Pancreas (tissue), 10 donors: ENCODE measurements around the gene WNT11. TPM values are rescaled to one million over a fixed set of nuclear protein-coding genes. Genes with fewer than 3 reads are reported as not detected.
"Not testable (repeated sequence)": the region's sequence is repeated elsewhere in the genome, so short reads cannot be mapped to it uniquely, and the experiment has no call there.

ENCODE experiments used
- ATAC-seq, 4 donors: fragments of 200-7000 bp; cut with Tn5 transposase; one replicate each; pipeline versions ENCODE4 v1.8.0 to v1.9.1; 2020; ENCODE audit warnings: mild to moderate bottlenecking in 4 of 4, moderate library complexity in 4 of 4
- DNase-seq, 6 donors: peaks; one replicate each; pipeline ENCODE4 v3.0.0-alpha.2; 2020
- FAIRE-seq: peaks from 2 replicates; lab custom pipeline; 2012; peaks lifted over from hg19 to GRCh38; lab: Jason Lieb, UNC
- H3K27ac ChIP-seq, 4 donors: fragments of 200-600 bp; sonication (generic); 1 replicate in 3 of 4; 2 replicates in 1 of 4; pipeline versions ENCODE4 v1.5.0 to v1.8.0; 2020
- H3K27me3 ChIP-seq, 4 donors: fragments of 200-600 bp; one replicate each; pipeline ENCODE4 v1.8.0; 2021
- H3K36me3 ChIP-seq, 3 donors: fragments of 200-600 bp; sonication (generic) in 1 of 3; one replicate each; pipeline versions ENCODE4 v1.5.0 to v1.8.0; 2020 to 2021
- H3K4me1 ChIP-seq, 3 donors: fragments of 200-600 bp; one replicate each; pipeline ENCODE4 v1.8.0; 2021
- H3K4me3 ChIP-seq, 4 donors: fragments of 200-600 bp; sonication (generic) in 2 of 4; one replicate each; pipeline versions ENCODE4 v1.5.0 to v1.8.0; 2020 to 2021
- H3K9me3 ChIP-seq, 4 donors: fragments of 200-600 bp; one replicate each; pipeline ENCODE4 v1.8.0; 2021
- WGBS, 2 donors: extraction: QIAGEN DNeasy Blood & Tissue Kit; methylation state at CpG; one replicate each; pipeline ENCODE4 v1.1.7; 2013; 5-methylcytosine and 5-hydroxymethylcytosine counted together
- intact Hi-C, 3 donors: fragments of 100-400 bp; cut with DNase I; formaldehyde crosslinking; loops; one replicate each; pipeline versions ENCODE4 v1.11.1 to v1.14.2; 2022
- polyA plus RNA-seq, 2 donors: library from polyadenylated mRNA; stranded (reverse); fragments of 200-250 nt; gene quantifications; one replicate each; pipeline ENCODE4 v1.2.3, GENCODE V29; 2013
- total RNA-seq, 6 donors: library from RNA; stranded (reverse); fragmentation: NEBNext Ultra II Directional in 4 of 6; extraction: Animal tissue kit (Norgen Biotek cat#: 25700) in 4 of 6; gene quantifications; one replicate each; pipeline versions ENCODE4 v1.2.1 to v1.2.4, GENCODE V29; 2021 to 2023
- TF ChIP-seq, protein P1 (sequence below), 4 donors: fragments of 200-600 bp; sonication (generic) in 3 of 4; IDR thresholded peaks; one replicate each; pipeline versions ENCODE4 v1.5.0 to v1.8.0; 2021; ENCODE audit warnings: antibody characterized with exemption in 4 of 4
- donor health status: healthy with polysubstance abuse.
- donor health status: DM: no; HTN: no; CAD: no; lungs with moderate emphysema.
- donor health status: DM: no; HTN: no; CAD: no.
- donor health status: control.
- donor health status: control.
- donor health status: Bipolar disorder and iron deficiency.
- donor health status: DM: yes; HTN: yes; CAD: no.
- donor health status: DM: no; HTN: no; CAD: no.
- donor health status: DM: no; HTN: no; CAD: no.
- donor health status: DM: yes; HTN: yes; CAD: no.

Gene WNT11
- total and polyA plus RNA-seq, 8 donors = 2.6 to 30.5 (median 6.2) TPM

DNA sequence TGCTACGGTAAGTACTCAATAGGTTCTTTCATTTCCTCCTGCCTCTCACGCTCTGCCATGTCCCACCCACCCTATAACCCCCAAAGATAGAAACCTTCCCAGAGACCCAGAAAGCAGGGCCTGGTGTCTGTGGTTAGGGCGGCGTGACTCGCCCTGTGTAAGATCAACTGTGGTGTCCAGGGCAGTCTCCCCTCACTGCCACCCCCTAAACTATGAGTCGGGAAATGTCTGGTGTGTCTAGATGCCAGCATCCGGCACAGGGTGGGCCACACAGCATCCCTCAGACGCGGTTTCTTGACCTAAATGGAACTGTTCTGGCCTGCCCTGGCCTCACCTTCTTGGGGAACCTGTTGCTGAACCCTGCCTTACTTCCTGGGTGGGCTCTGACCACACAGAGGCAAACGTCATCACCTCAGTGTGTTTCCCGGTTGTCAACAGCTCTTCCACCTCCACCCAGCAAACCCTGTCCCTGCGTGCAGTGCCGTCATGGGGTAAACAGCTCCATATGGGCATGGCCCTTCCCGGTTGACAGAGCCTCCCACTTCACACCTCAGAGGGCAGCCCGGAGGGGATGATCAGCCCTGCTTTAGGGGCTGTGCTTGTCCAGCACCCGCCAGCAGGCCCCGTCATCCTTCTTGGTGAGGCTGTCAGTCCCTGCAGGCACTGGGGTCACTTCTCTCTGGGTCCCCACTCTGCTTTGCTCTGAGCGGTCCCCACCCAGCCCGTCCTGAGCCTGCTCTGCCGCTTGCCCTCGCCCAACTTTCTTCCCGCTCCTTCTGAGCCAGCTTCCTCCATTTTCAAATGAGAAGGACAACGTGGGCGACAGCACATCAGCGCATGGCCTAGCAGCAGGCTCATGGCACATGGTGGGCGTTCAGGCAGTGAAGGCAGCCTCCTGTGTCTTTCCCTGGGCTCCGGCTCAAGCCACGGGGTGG is 6.0 kb downstream of the WNT11 start:
- TF ChIP-seq, protein P1, sequence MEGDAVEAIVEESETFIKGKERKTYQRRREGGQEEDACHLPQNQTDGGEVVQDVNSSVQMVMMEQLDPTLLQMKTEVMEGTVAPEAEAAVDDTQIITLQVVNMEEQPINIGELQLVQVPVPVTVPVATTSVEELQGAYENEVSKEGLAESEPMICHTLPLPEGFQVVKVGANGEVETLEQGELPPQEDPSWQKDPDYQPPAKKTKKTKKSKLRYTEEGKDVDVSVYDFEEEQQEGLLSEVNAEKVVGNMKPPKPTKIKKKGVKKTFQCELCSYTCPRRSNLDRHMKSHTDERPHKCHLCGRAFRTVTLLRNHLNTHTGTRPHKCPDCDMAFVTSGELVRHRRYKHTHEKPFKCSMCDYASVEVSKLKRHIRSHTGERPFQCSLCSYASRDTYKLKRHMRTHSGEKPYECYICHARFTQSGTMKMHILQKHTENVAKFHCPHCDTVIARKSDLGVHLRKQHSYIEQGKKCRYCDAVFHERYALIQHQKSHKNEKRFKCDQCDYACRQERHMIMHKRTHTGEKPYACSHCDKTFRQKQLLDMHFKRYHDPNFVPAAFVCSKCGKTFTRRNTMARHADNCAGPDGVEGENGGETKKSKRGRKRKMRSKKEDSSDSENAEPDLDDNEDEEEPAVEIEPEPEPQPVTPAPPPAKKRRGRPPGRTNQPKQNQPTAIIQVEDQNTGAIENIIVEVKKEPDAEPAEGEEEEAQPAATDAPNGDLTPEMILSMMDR (IDR thresholded peaks at IDR 0.05) = no peak
- DNase-seq = peak in 2 of 6 donors; percentile 7 to 51
- Histone ChIP-seq H3K27me3 (no peaks in the 10 kb centered on the region), H3K4me1 (peaks cover 0 to 5% (median 0%) of the 10 kb centered on the region in 3 donors), H3K9me3 (no peaks in the 10 kb centered on the region), H3K27ac (no peak overlapping the region), H3K4me3 (no peak overlapping the region), H3K36me3 (no peaks in the 10 kb centered on the region)
- intact Hi-C loops = loop anchor here in 1 of 3 donors (10.0 kb wide), 2 partner anchors 115 to 315 kb away; no protein-coding TSS in a partner anchor
- WGBS, 2 donors = 95% methylated on average over 28 of the region's 28 CpGs
- no peak for FAIRE-seq
- ATAC-seq = no peak

DNA sequence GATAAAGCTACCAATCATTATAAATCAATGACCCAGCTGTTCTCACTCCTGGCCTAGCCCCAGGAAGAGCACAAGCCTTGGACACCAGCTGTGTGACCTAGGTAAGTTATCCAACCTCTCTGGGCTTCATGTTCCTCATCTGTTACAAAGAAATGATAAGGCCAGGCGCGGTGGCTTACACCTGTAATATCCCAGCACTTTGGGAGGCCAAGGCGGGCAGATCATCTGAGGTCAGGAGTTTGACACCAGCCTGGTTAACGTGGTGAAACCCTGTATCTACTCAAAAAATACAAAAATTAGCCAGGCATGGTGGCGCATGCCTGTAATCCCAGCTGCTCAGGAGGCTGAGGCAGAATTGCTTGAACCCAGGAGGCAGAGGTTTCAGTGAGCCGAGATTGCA is 7.6 kb downstream of the WNT11 start:
- WGBS, 2 donors = 90 to 93% methylated on average over 6 of the region's 6 CpGs
- H3K36me3 ChIP-seq, H3K27ac ChIP-seq, FAIRE-seq, H3K9me3 ChIP-seq, intact Hi-C loops, H3K27me3 ChIP-seq, H3K4me3 ChIP-seq, H3K4me1 ChIP-seq, ATAC-seq: not testable (repeated sequence)
- peak in 1 of 6 donors; percentile 4 for DNase-seq

GRCh38 chr11:76197941-76198640 is 8.2 kb downstream of the WNT11 start:
- Histone ChIP-seq H3K36me3 (no peaks in the 10 kb centered on the region), H3K4me1 (peaks cover 0 to 5% (median 0%) of the 10 kb centered on the region in 3 donors), H3K9me3 (no peaks in the 10 kb centered on the region), H3K4me3 (no peak overlapping the region), H3K27me3 (no peaks in the 10 kb centered on the region), H3K27ac (no peak overlapping the region)
- intact Hi-C loops = no loop called here
- FAIRE-seq = no peak
- DNase-seq = peak in 2 of 6 donors; percentile 14 to 44
- TF ChIP-seq, protein P1 (IDR thresholded peaks at IDR 0.05) = no peak
- WGBS, 2 donors = 57 to 58% methylated on average over 6 of the region's 6 CpGs
- peak in 3 of 4 donors; percentile 29 to 76 (median 55) for ATAC-seq

- Histone ChIP-seq H3K4me1 (peaks cover 0 to 5% (median 0%) of the 10 kb centered on the region in 3 donors), H3K36me3 (no peaks in the 10 kb centered on the region), H3K27ac (no peak overlapping the region), H3K27me3 (no peaks in the 10 kb centered on the region), H3K9me3 (no peaks in the 10 kb centered on the region), H3K4me3 (no peak overlapping the region)
- TF ChIP-seq, protein P1 (IDR thresholded peaks at IDR 0.05) = no peak
- intact Hi-C loops = no loop called here
- DNase-seq = no peak
- no peak for FAIRE-seq
- no peak for ATAC-seq
- 83 to 88% methylated on average over 6 of the region's 6 CpGs for WGBS, 2 donors
Observed at GRCh38 chr11:76197332-76197731, 9.0 kb downstream of the WNT11 start.

- Histone ChIP-seq H3K27ac (no peak overlapping the region), H3K9me3 (no peaks in the 10 kb centered on the region), H3K27me3 (no peaks in the 10 kb centered on the region), H3K4me1 (peaks cover 0 to 5% (median 0%) of the 10 kb centered on the region in 3 donors), H3K4me3 (no peak overlapping the region), H3K36me3 (no peaks in the 10 kb centered on the region)
- FAIRE-seq (no peak), DNase-seq (no peak), ATAC-seq (peak in 3 of 4 donors; percentile 48 to 72 (median 54))
- WGBS, 2 donors = 50 to 55% methylated on average over 3 of the region's 3 CpGs
- TF ChIP-seq, protein P1 (IDR thresholded peaks at IDR 0.05) = no peak
- intact Hi-C loops = no loop called here
Observed at GRCh38 chr11:76196849-76197248, 9.5 kb downstream of the WNT11 start.
